Measurements from ENCODE around the gene PAK1. TPM values are rescaled to one million over a fixed set of nuclear protein-coding genes. Genes with fewer than 3 reads are reported as not detected.

PAK1 gene
- total RNA-seq, 2 donors from 2014 or later, result 104 to 123 TPM

GRCh38 chr11:77322926-77323590, 150.8 kb downstream of the PAK1 start:
- H3K4me1 ChIP-seq, result no peaks in the 10 kb centered on the region
- no peak overlapping the region for H3K9ac ChIP-seq (ENCODE audit: low read depth in 2 of 2, low read length in 2 of 2)
- no peak overlapping the region for H3K4me3 ChIP-seq
- H3K36me3 ChIP-seq, result no peaks in the 10 kb centered on the region
- no peaks in the 10 kb centered on the region for H3K27me3 ChIP-seq
- intact Hi-C loops (cut with DNase I), result no loop called here
- H3K9me3 ChIP-seq, result no peaks in the 10 kb centered on the region
- no peak for DNase-seq
- no peak overlapping the region for H3K27ac ChIP-seq
- no peak for TF ChIP-seq CTCF (IDR thresholded peaks at IDR 0.05)

GRCh38 chr11:77322506-77322905, 151.4 kb downstream of the PAK1 start:
- intact Hi-C loops (cut with DNase I), result no loop called here
- Histone ChIP-seq H3K9ac (ENCODE audit: low read depth in 2 of 2, low read length in 2 of 2) (no peak overlapping the region), H3K9me3 (no peaks in the 10 kb centered on the region), H3K27ac (peak overlapping the region; percentile 9), H3K4me1 (no peaks in the 10 kb centered on the region), H3K4me3 (no peak overlapping the region), H3K36me3 (no peaks in the 10 kb centered on the region), H3K27me3 (no peaks in the 10 kb centered on the region)
- no peak for TF ChIP-seq CTCF (IDR thresholded peaks at IDR 0.05)
- DNase-seq, result no peak

DNA sequence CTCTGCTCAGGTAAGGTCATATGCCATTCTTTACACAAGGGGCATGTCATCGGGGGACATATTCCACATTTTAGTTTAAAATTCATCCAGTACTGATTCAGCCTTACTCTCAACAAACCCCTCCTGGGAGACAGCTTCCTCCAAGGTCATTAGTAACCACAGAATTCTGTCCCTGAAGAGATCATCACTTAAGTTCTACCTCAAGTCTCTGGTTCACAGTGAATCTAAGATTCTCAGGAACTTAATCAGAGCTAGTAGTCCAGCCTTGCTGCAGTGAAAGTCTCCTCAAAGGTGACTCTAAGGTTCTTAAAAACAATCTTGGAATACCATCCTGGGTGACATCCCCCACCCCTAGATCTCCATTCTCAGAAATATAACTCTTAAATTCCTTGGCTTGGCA, 153.5 kb downstream of the PAK1 start:
- H3K4me1 ChIP-seq, result no peaks in the 10 kb centered on the region
- no peak for TF ChIP-seq CTCF (IDR thresholded peaks at IDR 0.05)
- intact Hi-C loops (cut with DNase I), result no loop called here
- no peaks in the 10 kb centered on the region for H3K36me3 ChIP-seq
- no peak overlapping the region for H3K4me3 ChIP-seq
- H3K9me3 ChIP-seq, result no peaks in the 10 kb centered on the region
- no peak for DNase-seq
- no peak overlapping the region for H3K9ac ChIP-seq (ENCODE audit: low read depth in 2 of 2, low read length in 2 of 2)
- no peak overlapping the region for H3K27ac ChIP-seq
- no peaks in the 10 kb centered on the region for H3K27me3 ChIP-seq

DNA sequence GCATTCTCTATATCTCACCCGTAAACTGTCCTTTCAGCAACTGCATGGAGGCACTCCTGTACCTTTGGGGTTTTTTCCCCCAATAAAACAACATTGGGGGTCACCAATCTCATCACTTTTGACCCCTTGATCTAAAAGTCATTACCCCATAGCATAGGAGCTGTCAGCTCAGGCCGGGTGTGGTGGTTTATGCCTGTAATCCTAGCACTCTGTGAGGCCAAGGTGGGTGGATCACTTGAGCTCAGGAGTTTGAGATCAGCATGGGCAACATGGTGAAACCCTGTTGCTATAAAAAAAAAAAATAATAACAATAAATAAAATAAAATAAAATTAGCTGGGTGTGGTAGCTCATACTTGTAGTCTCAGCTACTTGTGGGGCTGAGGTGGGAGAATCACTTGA, 155.3 kb downstream of the PAK1 start:
- H3K4me1 ChIP-seq, result no peaks in the 10 kb centered on the region
- no peaks in the 10 kb centered on the region for H3K9me3 ChIP-seq
- H3K27me3 ChIP-seq, result no peaks in the 10 kb centered on the region
- no peaks in the 10 kb centered on the region for H3K36me3 ChIP-seq
- DNase-seq, result no peak
- H3K4me3 ChIP-seq, result no peak overlapping the region
- no peak for TF ChIP-seq CTCF (IDR thresholded peaks at IDR 0.05)
- no peak overlapping the region for H3K9ac ChIP-seq (ENCODE audit: low read depth in 2 of 2, low read length in 2 of 2)
- no peak overlapping the region for H3K27ac ChIP-seq
- intact Hi-C loops (cut with DNase I), result no loop called here

- Histone ChIP-seq H3K4me3 (no peak overlapping the region), H3K4me1 (no peaks in the 10 kb centered on the region), H3K27me3 (no peaks in the 10 kb centered on the region), H3K9ac (ENCODE audit: low read depth in 2 of 2, low read length in 2 of 2) (no peak overlapping the region), H3K9me3 (no peaks in the 10 kb centered on the region), H3K36me3 (no peaks in the 10 kb centered on the region), H3K27ac (no peak overlapping the region)
- no peak for TF ChIP-seq CTCF (IDR thresholded peaks at IDR 0.05)
- DNase-seq, result no peak
- intact Hi-C loops (cut with DNase I), result no loop called here
Measured at GRCh38 chr11:77316733-77317342, 157.1 kb downstream of the PAK1 start.
